HFFc6 (cell line): Measurements from ENCODE around the gene NAPG. TPM values are rescaled to one million over a fixed set of nuclear protein-coding genes. Genes with fewer than 3 reads are reported as not detected.

Source experiments
- DNase-seq: peaks from one replicate; pipeline ENCODE4 v3.0.0-alpha.2; 2018
- H3K27ac Mint-ChIP-seq: 2 replicates; pipeline ENCODE4 v1.8.0; 2020; ENCODE audit warnings: mild to moderate bottlenecking, mixed read lengths
- H3K27me3 Mint-ChIP-seq: 2 replicates; pipeline ENCODE4 v1.8.0; 2021; ENCODE audit warnings: mild to moderate bottlenecking, moderate library complexity, mixed read lengths; ENCODE audit not compliant: insufficient read depth
- H3K36me3 Mint-ChIP-seq: 2 replicates; pipeline ENCODE4 v1.8.0; 2021; ENCODE audit warnings: low read depth, mixed read lengths
- H3K4me1 Mint-ChIP-seq: 2 replicates; pipeline ENCODE4 v1.8.0; 2020; ENCODE audit warnings: low read depth, mixed read lengths
- H3K4me3 Mint-ChIP-seq: 2 replicates; pipeline ENCODE4 v1.8.0; 2020; ENCODE audit warnings: mild to moderate bottlenecking, moderate library complexity, mixed read lengths
- H3K9me3 Mint-ChIP-seq: 2 replicates; pipeline ENCODE4 v1.8.0; 2020; ENCODE audit warnings: mild to moderate bottlenecking, mixed read lengths
- CTCF ChIP-seq: fragments of 200-600 bp; sonication (generic); IDR thresholded peaks from 2 replicates; pipeline ENCODE4 v1.5.0; 2021; ENCODE audit warnings: antibody characterized with exemption, mild to moderate bottlenecking
- total RNA-seq, 6 experiments: library from RNA; stranded (reverse); fragmentation: NEBNext Ultra II Directional; extraction: Animal tissue kit (Norgen Biotek cat#: 25700); gene quantifications; 2 replicates in 1 of 6; 3 replicates in 5 of 6; pipeline ENCODE4 v1.2.3, GENCODE V29; 2021

The NAPG gene
- total RNA-seq, 6 experiments from 2014 or later, result 35.1 to 40.2 (median 37.9) TPM

- no peaks in the 10 kb centered on the region for H3K9me3 Mint-ChIP-seq
- peak overlapping the region; percentile 27 for H3K4me3 Mint-ChIP-seq
- H3K27me3 Mint-ChIP-seq, result peaks cover 1% of the 10 kb centered on the region; the same call in 1 of the 2 replicates
- peak overlapping the region; percentile 30; the same call in 1 of the 2 replicates for H3K27ac Mint-ChIP-seq
- peaks cover 15% of the 10 kb centered on the region; the same call in 1 of the 2 replicates for H3K4me1 Mint-ChIP-seq
- peaks cover 19% of the 10 kb centered on the region for H3K36me3 Mint-ChIP-seq
- DNase-seq, result no peak
- no peak for TF ChIP-seq CTCF
These were observed 34.0 kb downstream of the NAPG start for GRCh38 chr18:10559553-10560451.

GRCh38 chr18:10560452-10561045 is 34.7 kb downstream of the NAPG start:
- H3K36me3 Mint-ChIP-seq, result peaks cover 14% of the 10 kb centered on the region
- H3K27me3 Mint-ChIP-seq, result peaks cover 1% of the 10 kb centered on the region; the same call in 1 of the 2 replicates
- peak overlapping the region; percentile 27 for H3K4me3 Mint-ChIP-seq
- H3K4me1 Mint-ChIP-seq, result peaks cover 15% of the 10 kb centered on the region; the same call in 1 of the 2 replicates
- DNase-seq, result peak; percentile 53
- TF ChIP-seq CTCF, result peak; percentile 95
- H3K9me3 Mint-ChIP-seq, result no peaks in the 10 kb centered on the region
- 0 out of 2 replicates have a peak overlapping the region, but pooled peaks have one; percentile 2 for H3K27ac Mint-ChIP-seq

GRCh38 chr18:10562773-10563160 is 36.9 kb downstream of the NAPG start:
- H3K36me3 Mint-ChIP-seq, result no peaks in the 10 kb centered on the region
- TF ChIP-seq CTCF, result no peak
- H3K4me1 Mint-ChIP-seq, result peaks cover 15% of the 10 kb centered on the region; the same call in 1 of the 2 replicates
- peaks cover 1% of the 10 kb centered on the region; the same call in 1 of the 2 replicates for H3K27me3 Mint-ChIP-seq
- no peak for DNase-seq
- H3K9me3 Mint-ChIP-seq, result no peaks in the 10 kb centered on the region
- no peak overlapping the region for H3K27ac Mint-ChIP-seq
- H3K4me3 Mint-ChIP-seq, result no peak overlapping the region

GRCh38 chr18:10563886-10564285 is 38.1 kb downstream of the NAPG start:
- Mint-ChIP-seq H3K36me3 (no peaks in the 10 kb centered on the region), H3K4me3 (no peak overlapping the region), H3K4me1 (peaks cover 15% of the 10 kb centered on the region; the same call in 1 of the 2 replicates), H3K27me3 (peaks cover 1% of the 10 kb centered on the region; the same call in 1 of the 2 replicates), H3K9me3 (no peaks in the 10 kb centered on the region), H3K27ac (no peak overlapping the region)
- TF ChIP-seq CTCF, result no peak
- no peak for DNase-seq

- Mint-ChIP-seq H3K4me1 (peaks cover 10% of the 10 kb centered on the region; the same call in 1 of the 2 replicates), H3K27me3 (no peaks in the 10 kb centered on the region), H3K36me3 (no peaks in the 10 kb centered on the region), H3K27ac (no peak overlapping the region), H3K9me3 (no peaks in the 10 kb centered on the region), H3K4me3 (no peak overlapping the region)
- no peak for DNase-seq
- TF ChIP-seq CTCF, result no peak
These were observed 39.3 kb downstream of the NAPG start for GRCh38 chr18:10564975-10565773.
